Endothelial cell of umbilical vein (primary cell): ENCODE results near the gene NAE1. TPM values are rescaled to one million over a fixed set of nuclear protein-coding genes. Genes with fewer than 3 reads are reported as not detected.

Source experiments
- BruUV-seq: library from RNA; stranded (reverse); fragments of 400-500 nt; replicated peaks from 2 replicates; lab custom pipeline; 2021; lab: Mats Ljungman, UMichigan
- CTCF ChIA-PET: fragments of 300-600, 350-600 bp; sonication (Branson Sonifier 250); formaldehyde crosslinking; loops from one replicate; lab custom pipeline; 2021; ENCODE audit warnings: antibody characterized with exemption, inconsistent platforms; lab: Charles Lee
- POLR2A ChIA-PET: fragments of 300-600, 350-600 bp; sonication (Branson Sonifier 250); formaldehyde crosslinking; loops from one replicate; lab custom pipeline; 2021; ENCODE audit warnings: antibody characterized with exemption, inconsistent platforms; lab: Charles Lee
- DNase-seq: peaks from one replicate; pipeline ENCODE4 v3.0.0-alpha.2; 2011; ENCODE audit warnings: low read depth, low spot score
- FAIRE-seq: peaks from 2 replicates; lab custom pipeline; 2011; peaks lifted over from hg19 to GRCh38; lab: Jason Lieb, UNC
- H2AFZ ChIP-seq: 2 replicates; pipeline ENCODE4 v1.6.0; 2012; ENCODE audit warnings: low read depth, low read length, control low read depth, inconsistent platforms
- H3K27ac ChIP-seq: 2 replicates; pipeline ENCODE4 v1.5.1; 2011; ENCODE audit warnings: low read depth, mild to moderate bottlenecking, control low read depth, low read length, moderate library complexity; ENCODE audit not compliant: insufficient read depth
- H3K27me3 ChIP-seq, 2 experiments: 2 replicates each; pipeline versions ENCODE4 v1.6.0 to v1.6.1; 2011; ENCODE audit warnings: low read length in 2 of 2, mixed read lengths in 1 of 2; ENCODE audit not compliant: control insufficient read depth in 2 of 2, insufficient read depth in 2 of 2
- H3K36me3 ChIP-seq, 2 experiments: 2 replicates in 1 of 2; 3 replicates in 1 of 2; pipeline ENCODE4 v1.5.1; 2011; ENCODE audit warnings: low read length in 2 of 2, mild to moderate bottlenecking in 1 of 2, moderate library complexity in 1 of 2; ENCODE audit not compliant: control insufficient read depth in 2 of 2, insufficient read depth in 2 of 2; ENCODE audit errors: extremely low read depth in 1 of 2
- H3K4me1 ChIP-seq: 3 replicates; pipeline ENCODE4 v1.5.1; 2011; ENCODE audit warnings: mild to moderate bottlenecking, low read length; ENCODE audit not compliant: control insufficient read depth, insufficient read depth; ENCODE audit errors: extremely low read depth
- H3K4me2 ChIP-seq: 2 replicates; pipeline ENCODE4 v1.6.1; 2011; ENCODE audit warnings: low read length, control low read depth, mixed read lengths; ENCODE audit not compliant: insufficient read depth
- H3K4me3 ChIP-seq, 3 experiments: fragments of 200-600 bp in 1 of 3; sonication (generic), shearing (Covaris generic) in 1 of 3; replicated peaks in 1 of 3; 2 replicates each; pipeline ENCODE4 v1.5.1; 2011 to 2016; ENCODE audit warnings: control low read depth in 3 of 3, low read length in 3 of 3, mild to moderate bottlenecking in 2 of 3, inconsistent platforms in 1 of 3, low read depth in 1 of 3, moderate library complexity in 1 of 3; ENCODE audit not compliant: insufficient read depth in 1 of 3
- H3K79me2 ChIP-seq: 2 replicates; pipeline ENCODE4 v1.6.0; 2012; ENCODE audit warnings: low read length, inconsistent platforms; ENCODE audit not compliant: control insufficient read depth, insufficient read depth
- H3K9ac ChIP-seq: replicated peaks from 2 replicates; pipeline ENCODE3; 2011; ENCODE audit warnings: low read length, control low read depth; ENCODE audit not compliant: insufficient read depth; ENCODE audit errors: extremely low read depth
- H3K9me1 ChIP-seq: replicated peaks from 3 replicates; pipeline ENCODE4 v1.6.0; 2011; ENCODE audit warnings: mild to moderate bottlenecking, low read length; ENCODE audit not compliant: control insufficient read depth, insufficient read depth; ENCODE audit errors: extremely low read depth
- H3K9me3 ChIP-seq: replicated peaks from 2 replicates; pipeline ENCODE4 v1.5.1; 2012; ENCODE audit warnings: low read length, inconsistent platforms; ENCODE audit not compliant: control insufficient read depth, insufficient read depth
- H4K20me1 ChIP-seq: replicated peaks from 2 replicates; pipeline ENCODE3; 2011; ENCODE audit warnings: mild to moderate bottlenecking, low read length; ENCODE audit not compliant: control insufficient read depth, insufficient read depth; ENCODE audit errors: extremely low read depth
- CTCF ChIP-seq, 2 donors: IDR thresholded peaks; 1 replicate in 1 of 2; 2 replicates in 1 of 2; pipeline ENCODE4 v1.5.1; 2011; ENCODE audit warnings: low read length in 2 of 2, mild to moderate bottlenecking in 2 of 2, moderate library complexity in 2 of 2, control low read depth in 1 of 2, inconsistent platforms in 1 of 2, low read depth in 1 of 2; ENCODE audit not compliant: insufficient read depth in 1 of 2; ENCODE audit errors: extremely low read depth in 1 of 2
- FOS ChIP-seq: IDR thresholded peaks from 2 replicates; pipeline ENCODE4 v1.6.1; 2011; ENCODE audit warnings: mild to moderate bottlenecking, low read length, moderate library complexity, borderline replicate concordance; ENCODE audit not compliant: insufficient read depth
- GATA2 ChIP-seq: IDR thresholded peaks from 2 replicates; pipeline ENCODE4 v1.7.0; 2011; ENCODE audit warnings: low read depth, mild to moderate bottlenecking, moderate library complexity, mixed read lengths, low read length; ENCODE audit not compliant: insufficient read length, insufficient read depth
- JUN ChIP-seq: IDR thresholded peaks from 2 replicates; pipeline ENCODE4 v1.6.1; 2011; ENCODE audit warnings: borderline replicate concordance, low read depth; ENCODE audit not compliant: insufficient read length, insufficient read depth
- MAX ChIP-seq: IDR thresholded peaks from 2 replicates; pipeline ENCODE4 v1.6.1; 2011; ENCODE audit not compliant: insufficient read depth, insufficient read length
- MYC ChIP-seq: IDR thresholded peaks from one replicate; pipeline ENCODE4 v1.6.1; 2011; ENCODE audit warnings: mild to moderate bottlenecking, low read depth, low read length
- POLR2A ChIP-seq: IDR thresholded peaks from 2 replicates; pipeline ENCODE4 v1.6.1; 2012; ENCODE audit warnings: low read depth, mild to moderate bottlenecking, control low read depth, low read length
- POLR2AphosphoS5 ChIP-seq: IDR thresholded peaks from 2 replicates; pipeline ENCODE4 v1.6.1; 2012; ENCODE audit warnings: low read depth, mild to moderate bottlenecking, control low read depth, low read length, moderate library complexity; ENCODE audit not compliant: insufficient read depth
- dilution Hi-C: fragments of 300-500 bp; cut with MboI; formaldehyde crosslinking; loops from one replicate; pipeline ENCODE4 v1.15.0; 2019; ENCODE audit warnings: low sequenced_read_pairs; ENCODE audit not compliant: extremely low pct_ligation_motif_present
- intact Hi-C: fragments of 100-400 bp; cut with micrococcal nuclease; formaldehyde crosslinking; loops from one replicate; pipeline ENCODE4 v1.10.0; 2022
- polyA plus RNA-seq, 4 experiments: library from polyadenylated mRNA; depleted of rRNA in 3 of 4; stranded (reverse) in 3 of 4; unstranded in 1 of 4; fragments of >200 nt; gene quantifications; 2 replicates each; pipeline versions ENCODE4 v1.2.1 to v1.2.3, GENCODE V29; 2011 to 2012; ENCODE audit warnings: missing spikeins in 1 of 4
- total RNA-seq: library from RNA; stranded (reverse); gene quantifications from 2 replicates; pipeline ENCODE4 v1.2.3, GENCODE V29; 2021

NAE1 gene
- total and polyA plus RNA-seq, 2 donors (not counting 3 experiments of a cell fraction or from before 2014, with no cell fraction given) = 23.6 to 64.3 TPM

GRCh38 chr16:66802159-66802558, 28.6 kb downstream of the NAE1 start:
- Histone ChIP-seq H3K4me2 (no peak overlapping the region), H3K27ac (no peak overlapping the region), H3K9me3 (no peaks in the 10 kb centered on the region), H3K36me3 (peaks cover 7 to 13% of the 10 kb centered on the region in 2 experiments), H3K27me3 (no peaks in the 10 kb centered on the region), H4K20me1 (no peaks in the 10 kb centered on the region), H3K9me1 (no peaks in the 10 kb centered on the region), H3K4me1 (no peaks in the 10 kb centered on the region), H3K79me2 (no peaks in the 10 kb centered on the region), H3K9ac (no peak overlapping the region), H2AFZ (no peak overlapping the region), H3K4me3 (no peak overlapping the region)
- CTCF ChIA-PET = interaction anchor here (1.1 to 1.6 kb wide), 2 partner anchors 28 to 66 kb away, joined by 3 to 7 read pairs; partner anchors contain the start of gene NAE1
- FAIRE-seq = no peak
- intact Hi-C loops = no loop called here
- no peak for DNase-seq
- BruUV-seq = no TSS peak
- POLR2A ChIA-PET = interaction anchor here (0.5 kb wide), 1 partner anchor 14 kb away, joined by 4 read pairs; no protein-coding TSS in a partner anchor
- TF ChIP-seq MAX (no peak), MYC (no peak), FOS (no peak), GATA2 (no peak), POLR2AphosphoS5 (no peak), JUN (no peak), CTCF (IDR thresholded peaks at IDR 0.05; ENCODE audit: extremely low read depth in 1 of 2, insufficient read depth in 1 of 2, low read depth in 1 of 2, low read length in 2 of 2) (no peak), POLR2A (no peak)
- dilution Hi-C loops = no loop called here
